GM19035 (cell line): ENCODE results near the gene BEND3.
"Not testable (repeated sequence)": the region's sequence is repeated elsewhere in the genome, so short reads cannot be mapped to it uniquely, and the experiment has no call there.

Source experiments
- ATAC-seq: cut with Tn5 transposase; IDR thresholded peaks from one replicate; pipeline ENCODE4 v1.9.1; 2021; ENCODE audit not compliant: unreplicated experiment

BEND3 gene

GRCh38 chr6:107045826-107046675 lies 69.3 kb downstream of the BEND3 start:
- ATAC-seq: no peak

- ATAC-seq: no peak
Observed at GRCh38 chr6:107033126-107033525, 82.2 kb downstream of the BEND3 start.

- no peak for ATAC-seq
Observed at GRCh38 chr6:107032051-107032450, 83.3 kb downstream of the BEND3 start.

- no peak for ATAC-seq
Observed at GRCh38 chr6:107030151-107030550, 85.2 kb downstream of the BEND3 start.

- no peak for ATAC-seq
Observed at GRCh38 chr6:107026965-107027364, 88.3 kb downstream of the BEND3 start.

- ATAC-seq: no peak
Observed at GRCh38 chr6:107021446-107022185, 93.7 kb downstream of the BEND3 start.

GRCh38 chr6:107020239-107020638 lies 95.1 kb downstream of the BEND3 start:
- no peak for ATAC-seq

GRCh38 chr6:107019628-107020027 lies 95.7 kb downstream of the BEND3 start:
- not testable (repeated sequence) for ATAC-seq

- no peak for ATAC-seq
Observed at GRCh38 chr6:107019047-107019446, 96.3 kb downstream of the BEND3 start.
